ENCODE results near the gene CNOT8. TPM values are rescaled to one million over a fixed set of nuclear protein-coding genes. Genes with fewer than 3 reads are reported as not detected.

The CNOT8 gene
- total and polyA plus RNA-seq, 7 donors, result 14.2 to 33.9 (median 17.0) TPM

- H3K4me3 ChIP-seq, result no peak overlapping the region
- H3K27me3 ChIP-seq (ENCODE audit: insufficient read depth in 3 of 3, low read length in 2 of 3), result no peaks in the 10 kb centered on the region
- intact Hi-C loops (cut with DNase I), result no loop called here
- no peaks in the 10 kb centered on the region for H3K9me3 ChIP-seq
- TF ChIP-seq, protein P1, sequence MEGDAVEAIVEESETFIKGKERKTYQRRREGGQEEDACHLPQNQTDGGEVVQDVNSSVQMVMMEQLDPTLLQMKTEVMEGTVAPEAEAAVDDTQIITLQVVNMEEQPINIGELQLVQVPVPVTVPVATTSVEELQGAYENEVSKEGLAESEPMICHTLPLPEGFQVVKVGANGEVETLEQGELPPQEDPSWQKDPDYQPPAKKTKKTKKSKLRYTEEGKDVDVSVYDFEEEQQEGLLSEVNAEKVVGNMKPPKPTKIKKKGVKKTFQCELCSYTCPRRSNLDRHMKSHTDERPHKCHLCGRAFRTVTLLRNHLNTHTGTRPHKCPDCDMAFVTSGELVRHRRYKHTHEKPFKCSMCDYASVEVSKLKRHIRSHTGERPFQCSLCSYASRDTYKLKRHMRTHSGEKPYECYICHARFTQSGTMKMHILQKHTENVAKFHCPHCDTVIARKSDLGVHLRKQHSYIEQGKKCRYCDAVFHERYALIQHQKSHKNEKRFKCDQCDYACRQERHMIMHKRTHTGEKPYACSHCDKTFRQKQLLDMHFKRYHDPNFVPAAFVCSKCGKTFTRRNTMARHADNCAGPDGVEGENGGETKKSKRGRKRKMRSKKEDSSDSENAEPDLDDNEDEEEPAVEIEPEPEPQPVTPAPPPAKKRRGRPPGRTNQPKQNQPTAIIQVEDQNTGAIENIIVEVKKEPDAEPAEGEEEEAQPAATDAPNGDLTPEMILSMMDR (IDR thresholded peaks at IDR 0.05), result no peak
- ATAC-seq (no peak), DNase-seq (no peak)
- H3K4me1 ChIP-seq, result peaks cover 9% of the 10 kb centered on the region
- 84 to 89% (median 85%) methylated on average over 6 of the region's 6 CpGs for WGBS, 3 donors
- peaks cover 0 to 27% of the 10 kb centered on the region in 2 donors for H3K36me3 ChIP-seq (ENCODE audit: insufficient read depth in 1 of 2, low read depth in 1 of 2)
- H3K27ac ChIP-seq, result no peak overlapping the region
Observed at GRCh38 chr5:154837009-154837901, 21.2 kb upstream of the CNOT8 start.

DNA sequence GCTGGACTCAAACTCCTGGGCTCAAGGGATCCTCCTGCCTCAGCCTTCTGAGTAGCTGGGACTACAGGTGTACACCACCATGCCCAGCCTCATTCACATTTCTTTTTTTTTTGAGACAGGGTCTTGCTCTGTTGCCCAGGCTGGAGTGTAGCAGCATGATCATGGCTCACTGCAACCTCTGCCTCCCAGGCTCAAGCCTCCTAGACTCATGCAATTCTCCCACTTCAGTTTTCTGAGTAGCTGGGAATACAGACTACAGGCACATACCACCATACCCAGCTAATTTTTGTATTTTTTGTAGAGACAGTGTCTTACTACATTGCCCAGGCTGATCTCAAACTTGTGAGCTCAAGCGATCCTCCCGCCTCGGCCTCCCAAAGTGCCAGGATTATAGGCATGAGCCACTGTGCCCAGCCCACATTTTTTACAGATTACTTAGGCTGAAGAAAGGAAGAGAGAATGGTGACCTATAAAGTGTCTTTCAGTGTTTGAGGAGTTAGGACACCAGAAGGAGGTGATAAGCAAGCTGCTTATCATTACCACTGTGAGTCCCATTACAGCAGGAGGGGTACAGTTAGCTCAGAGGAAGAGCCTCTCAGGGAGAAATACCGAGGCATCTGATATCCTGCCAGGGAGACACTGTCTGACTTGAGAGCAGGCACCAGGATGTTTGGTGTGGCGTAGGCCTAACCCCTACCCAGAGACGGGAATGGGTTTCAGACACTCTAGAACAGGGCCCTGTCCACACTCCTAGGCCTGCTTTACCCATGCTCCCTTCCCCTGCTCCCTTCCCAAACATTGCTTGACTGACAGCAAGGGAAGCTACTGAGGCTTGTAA is 17.8 kb upstream of the CNOT8 start:
- no peak overlapping the region for H3K4me3 ChIP-seq
- no peaks in the 10 kb centered on the region for H3K4me1 ChIP-seq
- intact Hi-C loops (cut with DNase I), result no loop called here
- H3K9me3 ChIP-seq, result no peaks in the 10 kb centered on the region
- no peak overlapping the region for H3K27ac ChIP-seq
- H3K36me3 ChIP-seq (ENCODE audit: insufficient read depth in 1 of 2, low read depth in 1 of 2), result peaks cover 0 to 9% of the 10 kb centered on the region in 2 donors
- 79 to 84% (median 81%) methylated on average over 6 of the region's 6 CpGs for WGBS, 3 donors
- ATAC-seq, result no peak
- no peaks in the 10 kb centered on the region for H3K27me3 ChIP-seq (ENCODE audit: insufficient read depth in 3 of 3, low read length in 2 of 3)
- TF ChIP-seq, protein P1 (IDR thresholded peaks at IDR 0.05), result no peak
- DNase-seq, result no peak

GRCh38 chr5:154841273-154841661 is 17.2 kb upstream of the CNOT8 start:
- ATAC-seq, result no peak
- TF ChIP-seq, protein P1 (IDR thresholded peaks at IDR 0.05), result no peak

GRCh38 chr5:154842689-154843530 is 15.5 kb upstream of the CNOT8 start:
- WGBS, 3 donors, result 88 to 94% (median 91%) methylated on average over 6 of the region's 6 CpGs
- intact Hi-C loops (cut with DNase I), result no loop called here
- peaks cover 0 to 4% of the 10 kb centered on the region in 2 donors for H3K36me3 ChIP-seq (ENCODE audit: insufficient read depth in 1 of 2, low read depth in 1 of 2)
- H3K4me1 ChIP-seq, result no peaks in the 10 kb centered on the region
- H3K27me3 ChIP-seq (ENCODE audit: insufficient read depth in 3 of 3, low read length in 2 of 3), result no peaks in the 10 kb centered on the region
- H3K9me3 ChIP-seq, result no peaks in the 10 kb centered on the region
- H3K27ac ChIP-seq, result no peak overlapping the region
- no peak overlapping the region for H3K4me3 ChIP-seq
- TF ChIP-seq, protein P1 (IDR thresholded peaks at IDR 0.05), result no peak
- ATAC-seq (no peak), DNase-seq (no peak)

More at GRCh38 chr5:154841273-154841661, 17.2 kb upstream of the CNOT8 start:
- peaks cover 0 to 9% of the 10 kb centered on the region in 2 donors for H3K36me3 ChIP-seq (ENCODE audit: insufficient read depth in 1 of 2, low read depth in 1 of 2)
- no peak overlapping the region for H3K27ac ChIP-seq
- H3K4me1 ChIP-seq, result no peaks in the 10 kb centered on the region
- H3K9me3 ChIP-seq, result no peaks in the 10 kb centered on the region
- no peak overlapping the region for H3K4me3 ChIP-seq
- DNase-seq, result no peak
- intact Hi-C loops (cut with DNase I), result no loop called here
- H3K27me3 ChIP-seq (ENCODE audit: insufficient read depth in 3 of 3, low read length in 2 of 3), result no peaks in the 10 kb centered on the region
